Endothelial cell of umbilical vein (primary cell): ENCODE measurements around the gene BRICD5. TPM values are rescaled to one million over a fixed set of nuclear protein-coding genes. Genes with fewer than 3 reads are reported as not detected.
A peak's percentile ranks its signal among the peaks of the same experiment; 100 is the strongest.

ENCODE experiments used
- BruUV-seq: library from RNA; stranded (reverse); fragments of 400-500 nt; replicated peaks from 2 replicates; lab custom pipeline; 2021; lab: Mats Ljungman, UMichigan
- CTCF ChIA-PET: fragments of 300-600, 350-600 bp; sonication (Branson Sonifier 250); formaldehyde crosslinking; loops from one replicate; lab custom pipeline; 2021; ENCODE audit warnings: antibody characterized with exemption, inconsistent platforms; lab: Charles Lee
- POLR2A ChIA-PET: fragments of 300-600, 350-600 bp; sonication (Branson Sonifier 250); formaldehyde crosslinking; loops from one replicate; lab custom pipeline; 2021; ENCODE audit warnings: antibody characterized with exemption, inconsistent platforms; lab: Charles Lee
- DNase-seq: peaks from one replicate; pipeline ENCODE4 v3.0.0-alpha.2; 2011; ENCODE audit warnings: low read depth, low spot score
- FAIRE-seq: peaks from 2 replicates; lab custom pipeline; 2011; peaks lifted over from hg19 to GRCh38; lab: Jason Lieb, UNC
- H2AFZ ChIP-seq: 2 replicates; pipeline ENCODE4 v1.6.0; 2012; ENCODE audit warnings: low read depth, low read length, control low read depth, inconsistent platforms
- H3K27ac ChIP-seq: 2 replicates; pipeline ENCODE4 v1.5.1; 2011; ENCODE audit warnings: low read depth, mild to moderate bottlenecking, control low read depth, low read length, moderate library complexity; ENCODE audit not compliant: insufficient read depth
- H3K27me3 ChIP-seq, 2 experiments: 2 replicates each; pipeline versions ENCODE4 v1.6.0 to v1.6.1; 2011; ENCODE audit warnings: low read length in 2 of 2, mixed read lengths in 1 of 2; ENCODE audit not compliant: control insufficient read depth in 2 of 2, insufficient read depth in 2 of 2
- H3K36me3 ChIP-seq, 2 experiments: 2 replicates in 1 of 2; 3 replicates in 1 of 2; pipeline ENCODE4 v1.5.1; 2011; ENCODE audit warnings: low read length in 2 of 2, mild to moderate bottlenecking in 1 of 2, moderate library complexity in 1 of 2; ENCODE audit not compliant: control insufficient read depth in 2 of 2, insufficient read depth in 2 of 2; ENCODE audit errors: extremely low read depth in 1 of 2
- H3K4me1 ChIP-seq: 3 replicates; pipeline ENCODE4 v1.5.1; 2011; ENCODE audit warnings: mild to moderate bottlenecking, low read length; ENCODE audit not compliant: control insufficient read depth, insufficient read depth; ENCODE audit errors: extremely low read depth
- H3K4me2 ChIP-seq: 2 replicates; pipeline ENCODE4 v1.6.1; 2011; ENCODE audit warnings: low read length, control low read depth, mixed read lengths; ENCODE audit not compliant: insufficient read depth
- H3K4me3 ChIP-seq, 3 experiments: fragments of 200-600 bp in 1 of 3; sonication (generic), shearing (Covaris generic) in 1 of 3; replicated peaks in 1 of 3; 2 replicates each; pipeline ENCODE4 v1.5.1; 2011 to 2016; ENCODE audit warnings: control low read depth in 3 of 3, low read length in 3 of 3, mild to moderate bottlenecking in 2 of 3, inconsistent platforms in 1 of 3, low read depth in 1 of 3, moderate library complexity in 1 of 3; ENCODE audit not compliant: insufficient read depth in 1 of 3
- H3K79me2 ChIP-seq: 2 replicates; pipeline ENCODE4 v1.6.0; 2012; ENCODE audit warnings: low read length, inconsistent platforms; ENCODE audit not compliant: control insufficient read depth, insufficient read depth
- H3K9ac ChIP-seq: replicated peaks from 2 replicates; pipeline ENCODE3; 2011; ENCODE audit warnings: low read length, control low read depth; ENCODE audit not compliant: insufficient read depth; ENCODE audit errors: extremely low read depth
- H3K9me1 ChIP-seq: replicated peaks from 3 replicates; pipeline ENCODE4 v1.6.0; 2011; ENCODE audit warnings: mild to moderate bottlenecking, low read length; ENCODE audit not compliant: control insufficient read depth, insufficient read depth; ENCODE audit errors: extremely low read depth
- H3K9me3 ChIP-seq: replicated peaks from 2 replicates; pipeline ENCODE4 v1.5.1; 2012; ENCODE audit warnings: low read length, inconsistent platforms; ENCODE audit not compliant: control insufficient read depth, insufficient read depth
- H4K20me1 ChIP-seq: replicated peaks from 2 replicates; pipeline ENCODE3; 2011; ENCODE audit warnings: mild to moderate bottlenecking, low read length; ENCODE audit not compliant: control insufficient read depth, insufficient read depth; ENCODE audit errors: extremely low read depth
- CTCF ChIP-seq, 2 donors: IDR thresholded peaks; 1 replicate in 1 of 2; 2 replicates in 1 of 2; pipeline ENCODE4 v1.5.1; 2011; ENCODE audit warnings: low read length in 2 of 2, mild to moderate bottlenecking in 2 of 2, moderate library complexity in 2 of 2, control low read depth in 1 of 2, inconsistent platforms in 1 of 2, low read depth in 1 of 2; ENCODE audit not compliant: insufficient read depth in 1 of 2; ENCODE audit errors: extremely low read depth in 1 of 2
- EZH2 ChIP-seq: IDR thresholded peaks from 2 replicates; pipeline ENCODE4 v1.6.1; 2012; ENCODE audit warnings: borderline replicate concordance, low read depth, mild to moderate bottlenecking, moderate library complexity, low read length, inconsistent platforms; ENCODE audit not compliant: severe bottlenecking
- JUN ChIP-seq: IDR thresholded peaks from 2 replicates; pipeline ENCODE4 v1.6.1; 2011; ENCODE audit warnings: borderline replicate concordance, low read depth; ENCODE audit not compliant: insufficient read length, insufficient read depth
- MAX ChIP-seq: IDR thresholded peaks from 2 replicates; pipeline ENCODE4 v1.6.1; 2011; ENCODE audit not compliant: insufficient read depth, insufficient read length
- MYC ChIP-seq: IDR thresholded peaks from one replicate; pipeline ENCODE4 v1.6.1; 2011; ENCODE audit warnings: mild to moderate bottlenecking, low read depth, low read length
- POLR2A ChIP-seq: IDR thresholded peaks from 2 replicates; pipeline ENCODE4 v1.6.1; 2012; ENCODE audit warnings: low read depth, mild to moderate bottlenecking, control low read depth, low read length
- dilution Hi-C: fragments of 300-500 bp; cut with MboI; formaldehyde crosslinking; loops from one replicate; pipeline ENCODE4 v1.15.0; 2019; ENCODE audit warnings: low sequenced_read_pairs; ENCODE audit not compliant: extremely low pct_ligation_motif_present
- intact Hi-C: fragments of 100-400 bp; cut with micrococcal nuclease; formaldehyde crosslinking; loops from one replicate; pipeline ENCODE4 v1.10.0; 2022
- polyA plus RNA-seq, 4 experiments: library from polyadenylated mRNA; depleted of rRNA in 3 of 4; stranded (reverse) in 3 of 4; unstranded in 1 of 4; fragments of >200 nt; gene quantifications; 2 replicates each; pipeline versions ENCODE4 v1.2.1 to v1.2.3, GENCODE V29; 2011 to 2012; ENCODE audit warnings: missing spikeins in 1 of 4
- total RNA-seq: library from RNA; stranded (reverse); gene quantifications from 2 replicates; pipeline ENCODE4 v1.2.3, GENCODE V29; 2021

The BRICD5 gene
- total and polyA plus RNA-seq, 2 donors (not counting 3 experiments of a cell fraction or from before 2014, with no cell fraction given), result 5.6 to 8.4 TPM

DNA sequence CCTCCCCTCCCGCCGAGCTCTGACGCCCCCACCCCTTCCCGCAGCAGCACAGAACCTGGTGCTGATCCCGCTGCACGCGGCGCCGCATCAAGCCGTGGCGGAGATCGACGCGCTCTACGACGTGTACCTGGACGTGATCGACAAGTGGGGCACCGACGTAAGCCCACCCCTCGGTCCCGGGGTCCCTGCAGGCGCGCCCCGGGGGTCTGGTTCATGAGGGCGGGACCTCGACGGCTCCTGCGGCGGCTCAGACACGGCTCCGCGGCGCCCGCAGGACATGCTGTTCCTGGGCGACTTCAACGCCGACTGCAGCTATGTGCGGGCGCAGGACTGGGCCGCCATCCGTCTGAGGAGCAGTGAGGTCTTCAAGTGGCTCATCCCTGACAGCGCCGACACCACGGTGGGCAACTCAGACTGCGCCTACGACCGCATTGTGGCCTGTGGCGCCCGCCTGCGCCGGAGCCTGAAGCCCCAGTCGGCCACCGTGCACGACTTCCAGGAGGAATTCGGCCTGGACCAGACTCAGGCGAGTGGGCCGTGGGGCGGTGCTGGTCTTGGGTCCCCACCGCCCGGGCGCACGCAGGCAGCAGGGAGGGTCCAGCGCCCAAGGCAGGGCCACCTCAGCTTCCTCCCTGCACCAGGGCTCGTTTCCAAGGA lies 27.0 kb upstream of the BRICD5 start:
- no peak overlapping the region for H3K9ac ChIP-seq
- peaks cover 5 to 18% of the 10 kb centered on the region in 2 experiments for H3K27me3 ChIP-seq
- no TSS peak for BruUV-seq
- DNase-seq (no peak), FAIRE-seq (no peak)
- ChIA-PET CTCF (interaction anchor here (1.2 to 2.4 kb wide), 2 partner anchors 14 to 263 kb away, joined by 6 to 11 read pairs; partner anchors contain the start of gene ECI1), POLR2A (no interaction called here)
- H3K4me3 ChIP-seq, result no peak overlapping the region
- no peak overlapping the region for H3K27ac ChIP-seq
- H2AFZ ChIP-seq, result no peak overlapping the region
- dilution Hi-C loops, result no loop called here
- no peaks in the 10 kb centered on the region for H3K79me2 ChIP-seq
- no peak overlapping the region for H3K4me2 ChIP-seq
- intact Hi-C loops, result no loop called here
- H3K4me1 ChIP-seq, result peaks cover 10% of the 10 kb centered on the region
- no peaks in the 10 kb centered on the region for H3K9me1 ChIP-seq
- TF ChIP-seq JUN (no peak), MYC (no peak), POLR2A (no peak), CTCF (IDR thresholded peaks at IDR 0.05; ENCODE audit: extremely low read depth in 1 of 2, insufficient read depth in 1 of 2, low read depth in 1 of 2, low read length in 2 of 2) (no peak), EZH2 (peak; percentile 91), MAX (no peak)
- H3K9me3 ChIP-seq, result no peaks in the 10 kb centered on the region
- H4K20me1 ChIP-seq, result no peaks in the 10 kb centered on the region
- H3K36me3 ChIP-seq, result peaks cover under 1 to 28% of the 10 kb centered on the region in 2 experiments
